H1 (cell line): ENCODE measurements around the gene PRICKLE1. TPM values are rescaled to one million over a fixed set of nuclear protein-coding genes. Genes with fewer than 3 reads are reported as not detected.

Experiments
- CTCF ChIA-PET: fragments of 300-600 bp; sonication (Branson Sonifier 250); formaldehyde crosslinking; loops from one replicate; lab custom pipeline; 2021; ENCODE audit not compliant: partially characterized antibody; lab: Charles Lee
- POLR2A ChIA-PET: fragments of 300-600 bp; sonication (Branson Sonifier 250); formaldehyde crosslinking; loops from one replicate; lab custom pipeline; 2021; ENCODE audit warnings: inconsistent platforms; ENCODE audit not compliant: partially characterized antibody; lab: Charles Lee
- DNase-seq, 2 experiments: peaks; one replicate each; pipeline versions ENCODE4 v3.0.0 to v3.0.0-alpha.2; 2010 to 2022; ENCODE audit warnings: low spot score in 2 of 2, low read depth in 1 of 2, mixed read lengths in 1 of 2
- FAIRE-seq: peaks from 2 replicates; lab custom pipeline; 2011; peaks lifted over from hg19 to GRCh38; lab: Jason Lieb, UNC
- H2AFZ ChIP-seq: 2 replicates; pipeline ENCODE4 v1.8.1; 2012; ENCODE audit warnings: low read length, inconsistent platforms
- H2AK5ac ChIP-seq: 2 replicates; pipeline ENCODE4 v1.6.1; 2013; ENCODE audit warnings: low read depth, low read length
- H2BK120ac ChIP-seq: replicated peaks from 2 replicates; pipeline ENCODE3; 2013; ENCODE audit warnings: low read depth, low read length, inconsistent platforms
- H2BK12ac ChIP-seq: 2 replicates; pipeline ENCODE4 v1.6.1; 2013; ENCODE audit warnings: low read depth, low read length
- H2BK15ac ChIP-seq: 2 replicates; pipeline ENCODE4 v1.6.1; 2013; ENCODE audit warnings: low read length
- H2BK20ac ChIP-seq: 2 replicates; pipeline ENCODE4 v1.6.1; 2013; ENCODE audit warnings: low read length
- H2BK5ac ChIP-seq: 2 replicates; pipeline ENCODE4 v1.6.1; 2013; ENCODE audit warnings: low read depth, low read length
- H3K14ac ChIP-seq: 2 replicates; pipeline ENCODE4 v1.6.1; 2013; ENCODE audit warnings: inconsistent platforms; ENCODE audit not compliant: insufficient read length
- H3K18ac ChIP-seq: 2 replicates; pipeline ENCODE4 v1.6.1; 2013; ENCODE audit warnings: low read length; ENCODE audit errors: extremely low read depth
- H3K23ac ChIP-seq: 2 replicates; pipeline ENCODE4 v1.6.1; 2013; ENCODE audit warnings: inconsistent platforms; ENCODE audit not compliant: insufficient read length
- H3K23me2 ChIP-seq: 2 replicates; pipeline ENCODE4 v1.6.1; 2013; ENCODE audit warnings: low read depth, low read length
- H3K27ac ChIP-seq: 2 replicates; pipeline ENCODE4 v1.6.1; 2011; ENCODE audit warnings: low read depth, low read length, inconsistent platforms
- H3K27me3 ChIP-seq, 4 experiments: replicated peaks in 1 of 4; 1 replicate in 1 of 4; 2 replicates in 3 of 4; pipeline versions ENCODE4 v1.6.1 to v1.8.1; 2011 to 2013; ENCODE audit warnings: low read length in 3 of 4, mild to moderate bottlenecking in 3 of 4, inconsistent platforms in 2 of 4, mixed read lengths in 2 of 4, moderate library complexity in 1 of 4; ENCODE audit not compliant: control insufficient read depth in 3 of 4, insufficient read depth in 3 of 4; ENCODE audit errors: extremely low read depth in 1 of 4
- H3K36me3 ChIP-seq, 4 experiments: 2 replicates each; pipeline versions ENCODE4 v1.6.1 to v1.8.1; 2011 to 2013; ENCODE audit warnings: mild to moderate bottlenecking in 4 of 4, low read length in 3 of 4, moderate library complexity in 2 of 4, control low read depth in 1 of 4, inconsistent platforms in 1 of 4; ENCODE audit not compliant: insufficient read depth in 4 of 4, control insufficient read depth in 2 of 4
- H3K4ac ChIP-seq: replicated peaks from 2 replicates; pipeline ENCODE3; 2013; ENCODE audit warnings: low read length, low read depth, mixed read lengths, inconsistent platforms; ENCODE audit not compliant: insufficient read length
- H3K4me1 ChIP-seq, 4 experiments: replicated peaks in 1 of 4; 1 replicate in 1 of 4; 2 replicates in 3 of 4; pipeline versions ENCODE4 v1.6.1 to v1.8.1; 2011 to 2013; ENCODE audit warnings: low read length in 3 of 4, inconsistent platforms in 2 of 4, mixed read lengths in 1 of 4; ENCODE audit not compliant: insufficient read depth in 4 of 4, control insufficient read depth in 3 of 4
- H3K4me2 ChIP-seq, 2 experiments: 2 replicates each; pipeline versions ENCODE4 v1.6.1 to v1.8.1; 2011 to 2013; ENCODE audit warnings: low read depth in 2 of 2, low read length in 2 of 2, control low read depth in 1 of 2, inconsistent platforms in 1 of 2, mild to moderate bottlenecking in 1 of 2; ENCODE audit not compliant: insufficient read depth in 1 of 2
- H3K4me3 ChIP-seq, 4 experiments: fragments of 200-600, 300-600 bp in 1 of 4; sonication (generic), shearing (Covaris generic), sonication (Bioruptor Twin) in 1 of 4; 2 replicates each; pipeline versions ENCODE4 v1.5.1 to v1.8.1; 2011 to 2016; ENCODE audit warnings: low read length in 4 of 4, low read depth in 3 of 4, control low read depth in 2 of 4, inconsistent platforms in 2 of 4, mild to moderate bottlenecking in 2 of 4, mixed read lengths in 1 of 4, moderate library complexity in 1 of 4; ENCODE audit not compliant: insufficient read depth in 2 of 4; ENCODE audit errors: extremely low read depth in 1 of 4
- H3K56ac ChIP-seq: replicated peaks from 2 replicates; pipeline ENCODE3; 2013; ENCODE audit warnings: low read depth, mild to moderate bottlenecking, mixed read lengths, low read length, inconsistent platforms; ENCODE audit not compliant: insufficient read length
- H3K79me1 ChIP-seq: 2 replicates; pipeline ENCODE4 v1.6.1; 2013; ENCODE audit warnings: low read depth, low read length, control low read depth
- H3K79me2 ChIP-seq, 2 experiments: 2 replicates each; pipeline versions ENCODE4 v1.6.1 to v1.8.1; 2012 to 2013; ENCODE audit warnings: low read length in 2 of 2, mild to moderate bottlenecking in 2 of 2, inconsistent platforms in 1 of 2; ENCODE audit not compliant: insufficient read depth in 2 of 2, control insufficient read depth in 1 of 2
- H3K9ac ChIP-seq, 4 experiments: replicated peaks in 1 of 4; 1 replicate in 1 of 4; 2 replicates in 3 of 4; pipeline versions ENCODE4 v1.6.1 to v1.8.1; 2011 to 2013; ENCODE audit warnings: low read depth in 3 of 4, low read length in 3 of 4, control low read depth in 2 of 4, mild to moderate bottlenecking in 2 of 4, moderate library complexity in 2 of 4, inconsistent platforms in 1 of 4; ENCODE audit errors: extremely low read depth in 1 of 4
- H3K9me3 ChIP-seq, 2 experiments: 2 replicates each; pipeline versions ENCODE4 v1.6.1 to v1.8.1; 2012 to 2013; ENCODE audit warnings: mild to moderate bottlenecking in 2 of 2, moderate library complexity in 2 of 2, control low read depth in 1 of 2, inconsistent platforms in 1 of 2, low read depth in 1 of 2, low read length in 1 of 2, mixed read lengths in 1 of 2; ENCODE audit not compliant: insufficient read depth in 2 of 2
- H4K20me1 ChIP-seq, 2 experiments: replicated peaks in 1 of 2; 2 replicates each; pipeline versions ENCODE3 to v1.8.1; 2011 to 2013; ENCODE audit warnings: inconsistent platforms in 2 of 2, low read length in 2 of 2, mild to moderate bottlenecking in 1 of 2; ENCODE audit not compliant: insufficient read depth in 2 of 2, control insufficient read depth in 1 of 2
- H4K5ac ChIP-seq: 2 replicates; pipeline ENCODE4 v1.6.1; 2013; ENCODE audit warnings: low read length, low read depth, mixed read lengths, inconsistent platforms; ENCODE audit not compliant: insufficient read length
- H4K8ac ChIP-seq: 2 replicates; pipeline ENCODE4 v1.8.0; 2013; ENCODE audit warnings: mild to moderate bottlenecking, moderate library complexity, low read length, inconsistent platforms; ENCODE audit not compliant: insufficient read depth; ENCODE audit errors: extremely low read depth
- H4K91ac ChIP-seq: replicated peaks from 2 replicates; pipeline ENCODE3; 2013; ENCODE audit warnings: low read length, mixed read lengths, inconsistent platforms; ENCODE audit not compliant: insufficient read length
- EP300 ChIP-seq, 2 experiments: IDR thresholded peaks; 1 replicate in 1 of 2; 2 replicates in 1 of 2; pipeline ENCODE4 v1.6.1; 2011 to 2012; ENCODE audit warnings: low read depth in 2 of 2, low read length in 2 of 2, mild to moderate bottlenecking in 2 of 2, borderline replicate concordance in 1 of 2, inconsistent platforms in 1 of 2, moderate library complexity in 1 of 2
- HDAC6 ChIP-seq: IDR thresholded peaks from one replicate; pipeline ENCODE4 v1.7.1; 2012; ENCODE audit warnings: low read depth, mild to moderate bottlenecking, inconsistent platforms, low read length, moderate library complexity
- KDM1A ChIP-seq: fragments of 200-600, 300-600 bp; sonication (generic); IDR thresholded peaks from 2 replicates; pipeline ENCODE4 v1.7.1; 2016; ENCODE audit warnings: mild to moderate bottlenecking, low read length, borderline replicate concordance
- PHF8 ChIP-seq: fragments of 200-600 bp; sonication (generic); conservative IDR thresholded peaks from 2 replicates; pipeline ENCODE4 v1.7.1; 2012; ENCODE audit warnings: low read depth, mild to moderate bottlenecking, inconsistent platforms, low read length, moderate library complexity
- POLR2A ChIP-seq, 2 experiments: IDR thresholded peaks; 1 replicate in 1 of 2; 2 replicates in 1 of 2; pipeline ENCODE4 v1.6.1; 2011; ENCODE audit warnings: low read depth in 2 of 2, low read length in 2 of 2, mild to moderate bottlenecking in 2 of 2; ENCODE audit errors: control extremely low read depth in 1 of 2
- POU5F1 ChIP-seq: IDR thresholded peaks from 2 replicates; pipeline ENCODE4 v1.6.1; 2011; ENCODE audit warnings: low read depth, mild to moderate bottlenecking, low read length, moderate library complexity
- RAD21 ChIP-seq, 2 experiments: IDR thresholded peaks in 1 of 2; conservative IDR thresholded peaks in 1 of 2; 2 replicates each; pipeline ENCODE4 v1.6.1; 2011; ENCODE audit warnings: low read depth in 2 of 2, low read length in 2 of 2, improper control_type of control experiment in 1 of 2, inconsistent platforms in 1 of 2, mild to moderate bottlenecking in 1 of 2, moderate library complexity in 1 of 2
- RNF2 ChIP-seq: fragments of 200-900, 300-1000 bp; sonication (generic); IDR thresholded peaks from 2 replicates; pipeline ENCODE4 v1.7.1; 2016; ENCODE audit warnings: borderline replicate concordance, low read depth, mild to moderate bottlenecking, antibody characterized with exemption, low read length; ENCODE audit not compliant: poor library complexity, severe bottlenecking; ENCODE audit errors: missing control alignments
- SP4 ChIP-seq: IDR thresholded peaks from 2 replicates; pipeline ENCODE4 v1.6.1; 2012; ENCODE audit warnings: low read length, inconsistent platforms
- TEAD4 ChIP-seq: IDR thresholded peaks from 2 replicates; pipeline ENCODE4 v1.6.1; 2012; ENCODE audit warnings: low read depth, low read length, inconsistent platforms, mixed read lengths
- WGBS, 2 experiments: shearing (Covaris generic) in 1 of 2; methylation state at CpG; one replicate each; pipeline versions ENCODE4 v1.1.6 to v1.1.7; 2013 to 2015; ENCODE audit warnings: low lambda C conversion rate in 2 of 2, mixed read lengths in 2 of 2, inconsistent platforms in 1 of 2, low coverage in 1 of 2, missing lambda C conversion rate in 1 of 2; ENCODE audit not compliant: insufficient replicate concordance in 2 of 2, insufficient coverage in 1 of 2, insufficient read length in 1 of 2; ENCODE audit errors: extremely low coverage in 1 of 2, missing lambda C conversion rate in 1 of 2; 5-methylcytosine and 5-hydroxymethylcytosine counted together
- polyA plus RNA-seq, 7 experiments: library from polyadenylated mRNA; depleted of rRNA in 3 of 7; stranded (reverse) in 5 of 7; unstranded in 2 of 7; fragments of >200 nt in 5 of 7; fragments of 200-250 nt in 2 of 7; gene quantifications; 1 replicate in 5 of 7; 2 replicates in 1 of 7; 4 replicates in 1 of 7; pipeline versions ENCODE4 v1.2.1 to v1.2.3, GENCODE V29; 2011 to 2013; ENCODE audit warnings: missing spikeins in 2 of 7, mixed read lengths in 2 of 7
- total RNA-seq: library from RNA; stranded (reverse); fragmentation: NEBNext Ultra II Directional; extraction: Animal tissue kit (Norgen Biotek cat#: 25700); gene quantifications from 2 replicates; pipeline ENCODE4 v1.2.1, GENCODE V29; 2021

PRICKLE1 gene
- total and polyA plus RNA-seq, 2 of the 8 experiments (the other 6 are each of a cell fraction or from before 2014, with no cell fraction given): 14.0 to 22.4 TPM

GRCh38 chr12:42482748-42483520 lies 106.6 kb downstream of the PRICKLE1 start:
- peaks cover 4% of the 10 kb centered on the region for H3K79me1 ChIP-seq
- peak overlapping the region; percentile 71 for H2BK12ac ChIP-seq
- no peak for FAIRE-seq
- no peak overlapping the region for H2AFZ ChIP-seq
- H4K20me1 ChIP-seq: peaks cover 5 to 9% of the 10 kb centered on the region in 2 experiments
- CTCF ChIA-PET: interaction anchor here (0.6 to 10.7 kb wide), 31 partner anchors 9 to 860 kb away, joined by 3 to 104 read pairs (median 3); no protein-coding TSS in a partner anchor
- H3K4me3 ChIP-seq: peak overlapping the region; percentile 58 to 85 (median 78)
- WGBS, 2 experiments: 3% methylated on average over 53 of the region's 83 CpGs; no CpG with 5 or more reads in 1 of the 2 experiments
- peak overlapping the region; percentile 37; the same call in 1 of the 2 replicates for H2BK5ac ChIP-seq
- H3K27ac ChIP-seq: peak overlapping the region; percentile 67; the same call in 1 of the 2 replicates
- peak; percentile 27 to 92 for DNase-seq
- H4K91ac ChIP-seq: peak overlapping the region; percentile 96
- H2BK15ac ChIP-seq: no peak overlapping the region
- peaks cover 0 to under 1% (median 0%) of the 10 kb centered on the region in 4 experiments; a peak in 3 of 7 replicates for H3K27me3 ChIP-seq
- H2BK120ac ChIP-seq: peak overlapping the region; percentile 67
- H3K4me2 ChIP-seq: peak overlapping the region; percentile 75 to 90
- H3K9me3 ChIP-seq: no peaks in the 10 kb centered on the region
- peaks cover 12% of the 10 kb centered on the region for H3K23me2 ChIP-seq
- H3K79me2 ChIP-seq: peaks cover 6 to 54% of the 10 kb centered on the region in 2 experiments; a peak in 3 of 4 replicates
- peak overlapping the region; percentile 0 to 78 (median 73); a peak in 5 of 7 replicates for H3K9ac ChIP-seq
- H3K56ac ChIP-seq: peak overlapping the region; percentile 87
- no peak overlapping the region for H2AK5ac ChIP-seq
- no peak overlapping the region for H3K14ac ChIP-seq
- H4K8ac ChIP-seq: peak overlapping the region; percentile 53; the same call in 1 of the 2 replicates
- POLR2A ChIA-PET: interaction anchor here (0.7 to 3.5 kb wide), 23 partner anchors 8 to 252 kb away, joined by 3 to 39 read pairs (median 5); partner anchors contain the start of gene PRICKLE1
- H3K4me1 ChIP-seq: peaks cover 11 to 21% (median 20%) of the 10 kb centered on the region in 4 experiments; a peak in 6 of 7 replicates
- no peak overlapping the region for H4K5ac ChIP-seq
- 0 out of 2 replicates have a peak overlapping the region, but pooled peaks have one; percentile 19 for H2BK20ac ChIP-seq
- peak overlapping the region; percentile 89 for H3K4ac ChIP-seq
- no peak overlapping the region for H3K23ac ChIP-seq
- no peaks in the 10 kb centered on the region for H3K36me3 ChIP-seq
- peak overlapping the region; percentile 86 for H3K18ac ChIP-seq
- no peak for TF ChIP-seq KDM1A
- no peak for TF ChIP-seq EP300 (IDR thresholded peaks at IDR 0.05; ENCODE audit: borderline replicate concordance in 1 of 2, low read depth in 2 of 2, low read length in 2 of 2)
- TF ChIP-seq PHF8: no peak; the same call in 1 of the 2 replicates
- TF ChIP-seq TEAD4: no peak
- TF ChIP-seq RAD21 (IDR thresholded peaks at IDR 0.05 in 1 of 2, conservative IDR thresholded peaks at IDR 0.05 in 1 of 2; ENCODE audit: low read depth in 2 of 2, low read length in 2 of 2): peak; percentile 87 to 95
- no peak for TF ChIP-seq HDAC6
- TF ChIP-seq SP4: no peak
- TF ChIP-seq POU5F1: no peak
- no peak for TF ChIP-seq RNF2
- peak in 1 of 2 experiments; percentile 60; a peak in 1 of 3 replicates for TF ChIP-seq POLR2A (IDR thresholded peaks at IDR 0.05; ENCODE audit: control extremely low read depth in 1 of 2, low read depth in 2 of 2, low read length in 2 of 2)
